BE2C (cell line): Measurements from ENCODE around the gene UNKL.

ENCODE experiments used
- DNase-seq: peaks from one replicate; pipeline ENCODE4 v3.0.0-alpha.2; 2020
- H3K27me3 ChIP-seq: fragments of 250-450 bp; sonication (Bioruptor Pico); 2 replicates; pipeline ENCODE4 v1.5.1; 2020; ENCODE audit warnings: mild to moderate bottlenecking
- H3K36me3 ChIP-seq: fragments of 250-450 bp; sonication (Bioruptor Pico); 2 replicates; pipeline ENCODE4 v1.5.1; 2020; ENCODE audit warnings: mild to moderate bottlenecking
- H3K4me1 ChIP-seq: fragments of 250-450 bp; sonication (Bioruptor Pico); 2 replicates; pipeline ENCODE4 v1.5.1; 2020
- H3K4me3 ChIP-seq: 2 replicates; pipeline ENCODE4 v1.5.1; 2011; ENCODE audit warnings: low read depth, low read length
- H3K9me3 ChIP-seq: fragments of 250-450 bp; sonication (Bioruptor Pico); 2 replicates; pipeline ENCODE4 v1.5.1; 2020
- CTCF ChIP-seq: IDR thresholded peaks from 2 replicates; pipeline ENCODE4 v1.5.1; 2012; ENCODE audit warnings: mild to moderate bottlenecking, low read depth, low read length

Gene UNKL

GRCh38 chr16:1347962-1348361 lies 66.5 kb downstream of the UNKL start:
- no peak for DNase-seq
- Histone ChIP-seq H3K4me1 (peaks cover 3% of the 10 kb centered on the region; the same call in 1 of the 2 replicates), H3K9me3 (no peaks in the 10 kb centered on the region)

GRCh38 chr16:1347286-1347855 lies 67.1 kb downstream of the UNKL start:
- H3K36me3 ChIP-seq: peaks cover 30% of the 10 kb centered on the region
- H3K4me3 ChIP-seq: no peak overlapping the region
- DNase-seq: no peak
- H3K9me3 ChIP-seq: no peaks in the 10 kb centered on the region
- H3K4me1 ChIP-seq: peaks cover 6% of the 10 kb centered on the region
- H3K27me3 ChIP-seq: peaks cover 30% of the 10 kb centered on the region
- TF ChIP-seq CTCF: no peak

More at GRCh38 chr16:1347962-1348361, 66.5 kb downstream of the UNKL start:
- H3K4me3 ChIP-seq: no peak overlapping the region
- H3K36me3 ChIP-seq: peaks cover 30% of the 10 kb centered on the region
- no peak for TF ChIP-seq CTCF
- H3K27me3 ChIP-seq: peaks cover 30% of the 10 kb centered on the region

- DNase-seq: peak; percentile 68
- peaks cover 8% of the 10 kb centered on the region for H3K4me1 ChIP-seq
- peak; percentile 55 for TF ChIP-seq CTCF
- peaks cover 25% of the 10 kb centered on the region for H3K36me3 ChIP-seq
- H3K4me3 ChIP-seq: no peak overlapping the region
- H3K27me3 ChIP-seq: peaks cover 30% of the 10 kb centered on the region
- no peaks in the 10 kb centered on the region for H3K9me3 ChIP-seq
Measured at GRCh38 chr16:1346422-1347285, 67.8 kb downstream of the UNKL start.

GRCh38 chr16:1345651-1346421 lies 68.7 kb downstream of the UNKL start:
- H3K9me3 ChIP-seq: no peaks in the 10 kb centered on the region
- peaks cover 18% of the 10 kb centered on the region for H3K36me3 ChIP-seq
- H3K27me3 ChIP-seq: peaks cover 34% of the 10 kb centered on the region
- DNase-seq: no peak
- no peak overlapping the region for H3K4me3 ChIP-seq
- no peak for TF ChIP-seq CTCF
- peaks cover 8% of the 10 kb centered on the region for H3K4me1 ChIP-seq

DNA sequence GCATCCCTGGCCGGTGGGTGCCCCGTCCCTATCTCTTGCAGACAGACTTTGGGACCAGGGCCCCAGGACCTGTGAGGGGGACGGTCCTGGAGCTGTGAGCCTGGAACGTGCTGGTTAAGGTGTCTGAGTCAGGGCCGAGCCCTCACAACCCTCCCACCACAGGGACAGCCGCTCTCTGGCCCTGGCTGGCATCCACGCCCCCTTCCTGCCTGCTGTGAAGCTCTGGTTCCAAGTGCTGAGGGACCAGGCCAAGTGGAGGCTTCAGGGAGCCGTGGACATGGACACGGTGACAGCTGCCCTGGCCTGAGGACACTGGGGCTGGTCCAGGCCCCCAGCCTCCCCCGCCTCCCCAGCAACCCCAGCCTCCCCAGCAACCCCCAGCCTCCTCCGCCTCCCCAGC lies 69.4 kb downstream of the UNKL start:
- H3K27me3 ChIP-seq: peaks cover 34% of the 10 kb centered on the region
- H3K4me3 ChIP-seq: no peak overlapping the region
- no peak for TF ChIP-seq CTCF
- no peaks in the 10 kb centered on the region for H3K9me3 ChIP-seq
- peaks cover 8% of the 10 kb centered on the region for H3K4me1 ChIP-seq
- DNase-seq: no peak
- peaks cover 12% of the 10 kb centered on the region for H3K36me3 ChIP-seq
